GM23248 (cell line): ENCODE data around the gene TMX1.

Experiments used
- EZH2 ChIP-seq: fragments of 200-600 bp; sonication (generic); IDR thresholded peaks from 2 replicates; pipeline ENCODE4 v1.6.1; 2018; ENCODE audit warnings: antibody characterized with exemption, mild to moderate bottlenecking; ENCODE audit not compliant: insufficient read depth, poor library complexity, severe bottlenecking
- EZH2phosphoT487 ChIP-seq: fragments of 200-600 bp; sonication (generic); IDR thresholded peaks from 2 replicates; pipeline ENCODE4 v1.6.1; 2018; ENCODE audit warnings: antibody characterized with exemption, moderate library complexity, mild to moderate bottlenecking, low read depth; ENCODE audit not compliant: insufficient read depth

- TF ChIP-seq EZH2phosphoT487 (no peak), EZH2 (no peak)
Measured at GRCh38 chr14:51251486-51251885, 11.4 kb downstream of the TMX1 start.
